Lower leg skin (tissue), 3 donors: Measurements from ENCODE around the gene PPP1R8.

Experiments used
- CTCF ChIP-seq, 3 donors: fragments of 450-650 bp; IDR thresholded peaks; one replicate each; pipeline ENCODE4 v1.5.1; 2016; ENCODE audit warnings: antibody characterized with exemption in 3 of 3, mild to moderate bottlenecking in 3 of 3, moderate library complexity in 2 of 3
- POLR2A ChIP-seq, 2 donors: fragments of 450-650 bp; IDR thresholded peaks; one replicate each; pipeline ENCODE4 v1.6.1; 2016 to 2017; ENCODE audit warnings: antibody characterized with exemption in 2 of 2, mild to moderate bottlenecking in 1 of 2, moderate library complexity in 1 of 2

DNA sequence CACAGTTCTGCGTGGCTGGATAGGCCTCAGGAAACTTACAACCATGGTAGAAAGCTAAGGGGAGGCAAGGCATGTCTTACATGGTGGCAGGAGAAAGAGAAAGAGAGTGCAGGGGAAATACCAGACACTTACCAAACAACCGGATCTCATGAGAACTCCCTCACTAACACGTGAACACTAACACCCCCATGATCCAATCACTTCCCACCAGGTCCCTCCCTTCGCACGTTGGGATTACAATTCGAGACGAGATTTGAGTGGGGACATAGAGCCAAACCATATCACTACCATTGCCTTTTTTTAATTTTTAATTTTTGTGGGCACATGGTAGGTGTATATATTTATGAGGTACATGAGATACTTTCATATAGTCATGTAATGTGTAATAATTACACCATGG is 23.8 kb upstream of the PPP1R8 start:
- TF ChIP-seq CTCF (IDR thresholded peaks at IDR 0.05), result no peak
- TF ChIP-seq POLR2A (IDR thresholded peaks at IDR 0.05), result no peak
